HepG2 (cell line): Measurements from ENCODE around the gene FIBP. TPM values are rescaled to one million over a fixed set of nuclear protein-coding genes. Genes with fewer than 3 reads are reported as not detected.

Experiments used
- ATAC-seq: fragments of 200-7000 bp; cut with Tn5 transposase; 3 replicates; pipeline ENCODE4 v1.9.1; 2020; ENCODE audit warnings: mild to moderate bottlenecking, moderate library complexity
- BruUV-seq: library from RNA; stranded (reverse); fragments of 400-500 nt; replicated peaks from 2 replicates; lab custom pipeline; 2021; lab: Mats Ljungman, UMichigan
- CTCF ChIA-PET: fragments of 300-600 bp; formaldehyde crosslinking; extraction: SDS; loops from one replicate; lab custom pipeline; 2021; ENCODE audit warnings: low total read pairs, inconsistent platforms, low intra/inter-chr PET ratio; lab: Yijun Ruan, JAX
- POLR2A ChIA-PET: fragments of 350-600 bp; sonication (Branson Sonifier 250); formaldehyde crosslinking; loops from one replicate; lab custom pipeline; 2020; ENCODE audit warnings: antibody characterized with exemption, inconsistent platforms; lab: Yijun Ruan, JAX
- DNase-seq: peaks from one replicate; pipeline ENCODE4 v3.0.0-alpha.2; 2015; ENCODE audit warnings: low spot score
- FAIRE-seq: peaks from 3 replicates; lab custom pipeline; 2011; peaks lifted over from hg19 to GRCh38; lab: Jason Lieb, UNC
- H2AFZ ChIP-seq: one replicate; pipeline ENCODE4 v1.6.1; 2011; ENCODE audit warnings: low read length, inconsistent platforms
- H3K27ac ChIP-seq: fragments of 300-600 bp; 3 replicates; pipeline ENCODE4 v1.8.0; 2011; ENCODE audit warnings: mixed run types, mild to moderate bottlenecking, mixed read lengths, low read length, inconsistent platforms; ENCODE audit not compliant: insufficient read depth; ENCODE audit errors: extremely low read length
- H3K27me3 ChIP-seq, 2 experiments: fragments of 200-600 bp in 1 of 2; 2 replicates in 1 of 2; 3 replicates in 1 of 2; pipeline versions ENCODE4 v1.6.0 to v1.8.0; 2011; ENCODE audit warnings: low read length in 2 of 2, mild to moderate bottlenecking in 2 of 2, moderate library complexity in 2 of 2, inconsistent platforms in 1 of 2; ENCODE audit not compliant: insufficient read depth in 2 of 2, control insufficient read depth in 1 of 2
- H3K36me3 ChIP-seq, 2 experiments: fragments of 200-600 bp in 1 of 2; replicated peaks in 1 of 2; 2 replicates in 1 of 2; 3 replicates in 1 of 2; pipeline versions ENCODE4 v1.5.1 to v1.8.0; 2011; ENCODE audit warnings: low read length in 2 of 2, inconsistent platforms in 1 of 2; ENCODE audit not compliant: insufficient read depth in 2 of 2, control insufficient read depth in 1 of 2
- H3K4me1 ChIP-seq: 2 replicates; pipeline ENCODE4 v1.5.1; 2012; ENCODE audit warnings: low read length, inconsistent platforms; ENCODE audit not compliant: insufficient read depth
- H3K4me2 ChIP-seq: 2 replicates; pipeline ENCODE4 v1.6.0; 2011; ENCODE audit warnings: low read depth, low read length, inconsistent platforms
- H3K4me3 ChIP-seq, 3 experiments: fragments of 200-600 bp in 1 of 3; sonication (generic), shearing (Covaris generic) in 1 of 3; replicated peaks in 1 of 3; 2 replicates each; pipeline ENCODE4 v1.5.1; 2011 to 2016; ENCODE audit warnings: low read length in 3 of 3, inconsistent platforms in 2 of 3, low read depth in 2 of 3, mild to moderate bottlenecking in 2 of 3, control low read depth in 1 of 3, mixed read lengths in 1 of 3; ENCODE audit not compliant: insufficient read depth in 1 of 3
- H3K79me2 ChIP-seq: one replicate; pipeline ENCODE4 v1.6.1; 2011; ENCODE audit warnings: low read length, inconsistent platforms; ENCODE audit not compliant: insufficient read depth
- H3K9ac ChIP-seq: 2 replicates; pipeline ENCODE4 v1.6.0; 2011; ENCODE audit warnings: mild to moderate bottlenecking, low read depth, low read length, inconsistent platforms; ENCODE audit not compliant: insufficient read depth
- H3K9me3 ChIP-seq: 2 replicates; pipeline ENCODE4 v1.5.1; 2012; ENCODE audit warnings: mild to moderate bottlenecking, low read length
- H4K20me1 ChIP-seq: 2 replicates; pipeline ENCODE4 v1.6.0; 2011; ENCODE audit warnings: inconsistent platforms, mild to moderate bottlenecking, low read length, moderate library complexity; ENCODE audit not compliant: insufficient read depth
- CHD4 ChIP-seq: fragments of 200-600 bp; sonication (generic); IDR thresholded peaks from 2 replicates; pipeline ENCODE4 v1.7.0; 2017; ENCODE audit warnings: mild to moderate bottlenecking, low read length, borderline replicate concordance
- RFXAP ChIP-seq: sonication (generic); formaldehyde crosslinking; IDR thresholded peaks from 2 replicates; pipeline ENCODE4 v1.4.0; 2020; ENCODE audit warnings: missing genetic modification reagents, borderline replicate concordance
- TSC22D2 ChIP-seq: sonication (generic); formaldehyde crosslinking; IDR thresholded peaks from 2 replicates; pipeline ENCODE4 v1.5.1; 2020; ENCODE audit warnings: missing genetic modification reagents, mild to moderate bottlenecking, borderline replicate concordance
- ZBTB38 ChIP-seq: sonication (generic); formaldehyde crosslinking; IDR thresholded peaks from 2 replicates; pipeline ENCODE4 v1.5.1; 2020; ENCODE audit warnings: mild to moderate bottlenecking, missing genetic modification reagents
- ZNF12 ChIP-seq: sonication (generic); formaldehyde crosslinking; IDR thresholded peaks from 2 replicates; pipeline ENCODE4 v1.5.0; 2020; ENCODE audit warnings: missing genetic modification reagents
- ZNF816 ChIP-seq: sonication (generic); formaldehyde crosslinking; IDR thresholded peaks from 2 replicates; pipeline ENCODE4 v1.8.0; 2022; ENCODE audit warnings: missing genetic modification reagents, mild to moderate bottlenecking, borderline replicate concordance
- WGBS: methylation state at CpG from one replicate; pipeline ENCODE4 v1.1.6; 2017; ENCODE audit warnings: low lambda C conversion rate; 5-methylcytosine and 5-hydroxymethylcytosine counted together
- in situ Hi-C: cut with HindIII; loops from 2 replicates; pipeline ENCODE4 v1.10.0; 2017; ENCODE audit warnings: low pct_unique_long_range_greater_than_20kb; ENCODE audit not compliant: extremely low pct_ligation_motif_present
- intact Hi-C: fragments of 100-400 bp; cut with micrococcal nuclease; formaldehyde crosslinking; loops from one replicate; pipeline ENCODE4 v1.10.0; 2022; ENCODE audit not compliant: unreplicated experiment
- polyA plus RNA-seq, 8 experiments: library from polyadenylated mRNA; depleted of rRNA in 3 of 8; stranded (reverse) in 7 of 8; unstranded in 1 of 8; fragments of >200 nt; fragmentation: Illumina TruSeq in 4 of 8; extraction: Trizol in 4 of 8; gene quantifications; 2 replicates each; pipeline versions ENCODE4 v1.2.1 to v1.2.3, GENCODE V29; 2011 to 2016; ENCODE audit warnings: low read depth in 4 of 8, missing spikeins in 1 of 8, mixed read lengths in 1 of 8; ENCODE audit not compliant: insufficient read depth in 1 of 8
- total RNA-seq, 5 experiments: library from RNA; depleted of rRNA; stranded (reverse); fragments of >200 nt; fragmentation: Illumina TruSeq; extraction: Trizol; gene quantifications; 2 replicates each; pipeline ENCODE4 v1.2.3, GENCODE V29; 2016; ENCODE audit warnings: low read depth in 1 of 5
- TF ChIP-seq, protein P1 (sequence below): sonication (generic); IDR thresholded peaks from 2 replicates; pipeline ENCODE4 v1.6.1; 2016; ENCODE audit warnings: low read depth, borderline replicate concordance

The FIBP gene
- total and polyA plus RNA-seq, 2 of the 13 experiments (the other 11 are each of a cell fraction or from before 2014, with no cell fraction given): 42.9 to 62.1 TPM

DNA sequence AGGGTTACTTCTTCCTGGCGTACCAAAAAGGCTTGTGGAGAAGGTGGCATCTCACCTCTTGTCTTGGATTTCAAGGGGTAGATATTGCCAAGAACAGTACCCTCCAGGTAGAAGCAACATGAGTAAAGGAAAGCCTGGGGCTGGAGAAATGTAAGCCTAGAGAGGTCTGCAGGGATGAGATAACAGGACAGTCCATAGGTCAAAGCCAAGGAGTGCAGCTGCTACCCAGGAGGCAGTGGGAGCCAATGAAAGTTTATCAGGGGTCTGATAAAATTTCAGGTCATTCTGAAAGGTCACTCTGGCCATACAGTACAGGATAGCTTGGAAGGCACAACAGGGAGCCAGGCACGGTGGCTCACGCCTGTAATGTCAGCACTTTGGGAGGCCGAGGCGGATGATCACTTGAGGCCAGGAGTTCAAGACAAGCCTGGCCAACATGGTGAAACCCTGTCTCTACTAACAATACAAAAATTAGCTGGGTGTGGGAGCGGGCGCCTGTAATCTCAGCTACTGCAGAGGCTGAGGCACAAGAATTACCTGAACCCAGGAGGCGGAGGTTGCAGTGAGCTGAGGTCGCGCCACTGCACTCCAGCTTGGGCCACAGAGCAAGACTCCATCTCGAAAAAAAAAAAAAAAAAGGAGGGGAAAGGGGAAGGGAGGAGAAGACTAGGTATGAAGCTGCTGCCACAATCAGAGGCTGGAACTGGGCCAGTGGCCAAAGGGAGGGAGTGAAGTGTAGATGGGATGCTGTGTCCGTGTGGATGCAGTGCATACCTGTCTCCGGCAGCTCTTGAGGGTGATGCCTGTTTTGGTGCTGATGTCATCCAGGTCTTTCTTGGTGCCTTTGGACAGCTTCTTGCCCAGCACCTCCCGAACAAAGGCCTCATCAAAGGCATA, 1.2 kb downstream of the FIBP start:
- H3K9ac ChIP-seq: peak overlapping the region; percentile 70
- peaks cover 5% of the 10 kb centered on the region for H3K79me2 ChIP-seq
- H2AFZ ChIP-seq: no peak overlapping the region
- in situ Hi-C loops (no loop called here), intact Hi-C loops (loop anchor here (5.0 kb wide), 1 partner anchor 45 kb away; no protein-coding TSS in a partner anchor)
- peak overlapping the region; percentile 74 to 91 (median 87); a peak in 5 of 6 replicates for H3K4me3 ChIP-seq
- peaks cover 60% of the 10 kb centered on the region for H3K4me1 ChIP-seq
- no peak overlapping the region for H3K27ac ChIP-seq
- 81% methylated on average over 14 of the region's 14 CpGs for WGBS
- peak overlapping the region; percentile 96 for H3K4me2 ChIP-seq
- TF ChIP-seq, protein P1, sequence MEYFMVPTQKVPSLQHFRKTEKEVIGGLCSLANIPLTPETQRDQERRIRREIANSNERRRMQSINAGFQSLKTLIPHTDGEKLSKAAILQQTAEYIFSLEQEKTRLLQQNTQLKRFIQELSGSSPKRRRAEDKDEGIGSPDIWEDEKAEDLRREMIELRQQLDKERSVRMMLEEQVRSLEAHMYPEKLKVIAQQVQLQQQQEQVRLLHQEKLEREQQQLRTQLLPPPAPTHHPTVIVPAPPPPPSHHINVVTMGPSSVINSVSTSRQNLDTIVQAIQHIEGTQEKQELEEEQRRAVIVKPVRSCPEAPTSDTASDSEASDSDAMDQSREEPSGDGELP: no peak
- TF ChIP-seq RFXAP (CRISPR knock-in tag): no peak
- TF ChIP-seq CHD4: no peak
- TF ChIP-seq ZNF816 (CRISPR knock-in tag): no peak
- no peak for TF ChIP-seq ZBTB38 (CRISPR knock-in tag)
- TF ChIP-seq ZNF12: no peak
- no peak for TF ChIP-seq TSC22D2 (CRISPR knock-in tag)
- no TSS peak for BruUV-seq
- ATAC-seq (no peak), DNase-seq (no peak), FAIRE-seq (no peak)
- ChIA-PET CTCF (interaction anchor here (0.6 to 6.9 kb wide), 3 partner anchors 102 to 417 kb away, joined by 3 to 63 read pairs (median 4); no protein-coding TSS in a partner anchor), POLR2A (interaction anchor here (1.2 to 7.6 kb wide), 12 partner anchors 10 to 175 kb away, joined by 3 to 95 read pairs (median 8); partner anchors contain the start of genes BANF1, C11orf68, CFL1 and EIF1AD)
- no peaks in the 10 kb centered on the region for H4K20me1 ChIP-seq
- H3K27me3 ChIP-seq: no peaks in the 10 kb centered on the region; a peak in 1 of 5 replicates
- H3K9me3 ChIP-seq: no peaks in the 10 kb centered on the region
- peaks cover 4 to 19% of the 10 kb centered on the region in 2 experiments; a peak in 4 of 5 replicates for H3K36me3 ChIP-seq
